Pancreas (tissue), 10 donors: Measurements from ENCODE around the gene ASXL3. TPM values are rescaled to one million over a fixed set of nuclear protein-coding genes. Genes with fewer than 3 reads are reported as not detected.

Experiments used
- ATAC-seq, 4 donors: fragments of 200-7000 bp; cut with Tn5 transposase; one replicate each; pipeline versions ENCODE4 v1.8.0 to v1.9.1; 2020; ENCODE audit warnings: mild to moderate bottlenecking in 4 of 4, moderate library complexity in 4 of 4
- DNase-seq, 6 donors: peaks; one replicate each; pipeline ENCODE4 v3.0.0-alpha.2; 2020
- FAIRE-seq: peaks from 2 replicates; lab custom pipeline; 2012; peaks lifted over from hg19 to GRCh38; lab: Jason Lieb, UNC
- H3K27ac ChIP-seq, 4 donors: fragments of 200-600 bp; sonication (generic); 1 replicate in 3 of 4; 2 replicates in 1 of 4; pipeline versions ENCODE4 v1.5.0 to v1.8.0; 2020
- H3K27me3 ChIP-seq, 4 donors: fragments of 200-600 bp; one replicate each; pipeline ENCODE4 v1.8.0; 2021
- H3K36me3 ChIP-seq, 3 donors: fragments of 200-600 bp; sonication (generic) in 1 of 3; one replicate each; pipeline versions ENCODE4 v1.5.0 to v1.8.0; 2020 to 2021
- H3K4me1 ChIP-seq, 3 donors: fragments of 200-600 bp; one replicate each; pipeline ENCODE4 v1.8.0; 2021
- H3K4me3 ChIP-seq, 4 donors: fragments of 200-600 bp; sonication (generic) in 2 of 4; one replicate each; pipeline versions ENCODE4 v1.5.0 to v1.8.0; 2020 to 2021
- H3K9me3 ChIP-seq, 4 donors: fragments of 200-600 bp; one replicate each; pipeline ENCODE4 v1.8.0; 2021
- WGBS, 2 donors: extraction: QIAGEN DNeasy Blood & Tissue Kit; methylation state at CpG; one replicate each; pipeline ENCODE4 v1.1.7; 2013; 5-methylcytosine and 5-hydroxymethylcytosine counted together
- intact Hi-C, 3 donors: fragments of 100-400 bp; cut with DNase I; formaldehyde crosslinking; loops; one replicate each; pipeline versions ENCODE4 v1.11.1 to v1.14.2; 2022
- polyA plus RNA-seq, 2 donors: library from polyadenylated mRNA; stranded (reverse); fragments of 200-250 nt; gene quantifications; one replicate each; pipeline ENCODE4 v1.2.3, GENCODE V29; 2013
- total RNA-seq, 6 donors: library from RNA; stranded (reverse); fragmentation: NEBNext Ultra II Directional in 4 of 6; extraction: Animal tissue kit (Norgen Biotek cat#: 25700) in 4 of 6; gene quantifications; one replicate each; pipeline versions ENCODE4 v1.2.1 to v1.2.4, GENCODE V29; 2021 to 2023
- TF ChIP-seq, protein P1 (sequence below), 4 donors: fragments of 200-600 bp; sonication (generic) in 3 of 4; IDR thresholded peaks; one replicate each; pipeline versions ENCODE4 v1.5.0 to v1.8.0; 2021; ENCODE audit warnings: antibody characterized with exemption in 4 of 4
- donor health status: healthy with polysubstance abuse.
- donor health status: DM: no; HTN: no; CAD: no; lungs with moderate emphysema.
- donor health status: DM: no; HTN: no; CAD: no.
- donor health status: control.
- donor health status: control.
- donor health status: Bipolar disorder and iron deficiency.
- donor health status: DM: yes; HTN: yes; CAD: no.
- donor health status: DM: no; HTN: no; CAD: no.
- donor health status: DM: no; HTN: no; CAD: no.
- donor health status: DM: yes; HTN: yes; CAD: no.

ASXL3 gene
- total and polyA plus RNA-seq, 8 donors: 0.49 to 2.5 (median 1.6) TPM

GRCh38 chr18:33596178-33596854, 18.3 kb downstream of the ASXL3 start:
- FAIRE-seq (no peak), ATAC-seq (peak in 1 of 4 donors; percentile 30)
- 59 to 71% methylated on average over 1 of the region's 1 CpG for WGBS, 2 donors

GRCh38 chr18:33600846-33601245, 22.8 kb downstream of the ASXL3 start:
- H3K4me1 ChIP-seq: no peaks in the 10 kb centered on the region
- H3K4me3 ChIP-seq: no peak overlapping the region
- TF ChIP-seq, protein P1, sequence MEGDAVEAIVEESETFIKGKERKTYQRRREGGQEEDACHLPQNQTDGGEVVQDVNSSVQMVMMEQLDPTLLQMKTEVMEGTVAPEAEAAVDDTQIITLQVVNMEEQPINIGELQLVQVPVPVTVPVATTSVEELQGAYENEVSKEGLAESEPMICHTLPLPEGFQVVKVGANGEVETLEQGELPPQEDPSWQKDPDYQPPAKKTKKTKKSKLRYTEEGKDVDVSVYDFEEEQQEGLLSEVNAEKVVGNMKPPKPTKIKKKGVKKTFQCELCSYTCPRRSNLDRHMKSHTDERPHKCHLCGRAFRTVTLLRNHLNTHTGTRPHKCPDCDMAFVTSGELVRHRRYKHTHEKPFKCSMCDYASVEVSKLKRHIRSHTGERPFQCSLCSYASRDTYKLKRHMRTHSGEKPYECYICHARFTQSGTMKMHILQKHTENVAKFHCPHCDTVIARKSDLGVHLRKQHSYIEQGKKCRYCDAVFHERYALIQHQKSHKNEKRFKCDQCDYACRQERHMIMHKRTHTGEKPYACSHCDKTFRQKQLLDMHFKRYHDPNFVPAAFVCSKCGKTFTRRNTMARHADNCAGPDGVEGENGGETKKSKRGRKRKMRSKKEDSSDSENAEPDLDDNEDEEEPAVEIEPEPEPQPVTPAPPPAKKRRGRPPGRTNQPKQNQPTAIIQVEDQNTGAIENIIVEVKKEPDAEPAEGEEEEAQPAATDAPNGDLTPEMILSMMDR (IDR thresholded peaks at IDR 0.05): no peak
- ATAC-seq: no peak
- no peaks in the 10 kb centered on the region for H3K36me3 ChIP-seq
- no peaks in the 10 kb centered on the region for H3K9me3 ChIP-seq
- 78 to 84% methylated on average over 3 of the region's 3 CpGs for WGBS, 2 donors
- no peaks in the 10 kb centered on the region for H3K27me3 ChIP-seq
- no peak for DNase-seq
- intact Hi-C loops: no loop called here
- no peak for FAIRE-seq
- H3K27ac ChIP-seq: no peak overlapping the region

More at GRCh38 chr18:33596178-33596854, 18.3 kb downstream of the ASXL3 start:
- TF ChIP-seq, protein P1 (IDR thresholded peaks at IDR 0.05): no peak
- H3K9me3 ChIP-seq: no peaks in the 10 kb centered on the region
- DNase-seq: no peak
- intact Hi-C loops: no loop called here
- H3K27ac ChIP-seq: no peak overlapping the region
- no peaks in the 10 kb centered on the region for H3K4me1 ChIP-seq
- H3K27me3 ChIP-seq: no peaks in the 10 kb centered on the region
- H3K36me3 ChIP-seq: no peaks in the 10 kb centered on the region
- no peak overlapping the region for H3K4me3 ChIP-seq

- no peak for DNase-seq
- Histone ChIP-seq H3K27me3 (no peaks in the 10 kb centered on the region), H3K4me3 (no peak overlapping the region), H3K36me3 (no peaks in the 10 kb centered on the region), H3K27ac (no peak overlapping the region), H3K4me1 (no peaks in the 10 kb centered on the region), H3K9me3 (no peaks in the 10 kb centered on the region)
- 23% methylated on average over 2 of the region's 2 CpGs for WGBS, 2 donors
- TF ChIP-seq, protein P1 (IDR thresholded peaks at IDR 0.05): no peak
- FAIRE-seq: no peak
- no peak for ATAC-seq
- intact Hi-C loops: no loop called here
Observed at GRCh38 chr18:33603454-33603853, 25.4 kb downstream of the ASXL3 start.

DNA sequence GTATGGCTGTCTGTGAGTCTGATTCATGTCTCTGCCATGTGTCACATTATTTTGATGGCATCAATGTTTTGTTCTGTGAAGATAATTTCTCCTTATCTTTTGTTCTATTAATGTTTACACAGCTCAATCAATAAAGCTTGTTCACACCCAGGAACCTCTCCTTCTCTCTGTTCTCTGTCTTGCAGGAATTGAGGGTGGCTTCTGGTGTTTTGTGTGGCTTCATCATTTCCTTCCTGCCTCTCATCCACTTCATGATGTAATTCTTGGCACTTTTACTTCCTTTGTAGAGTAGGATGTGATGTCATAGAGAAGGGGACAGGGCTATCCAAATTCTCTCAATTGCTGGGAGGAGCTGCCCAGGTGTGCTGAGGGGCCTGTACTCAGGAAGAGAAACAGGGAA, 27.2 kb downstream of the ASXL3 start:
- Histone ChIP-seq H3K9me3 (no peaks in the 10 kb centered on the region), H3K27me3 (no peaks in the 10 kb centered on the region), H3K36me3 (no peaks in the 10 kb centered on the region), H3K4me1 (no peaks in the 10 kb centered on the region), H3K4me3 (no peak overlapping the region), H3K27ac (no peak overlapping the region)
- TF ChIP-seq, protein P1 (IDR thresholded peaks at IDR 0.05): no peak
- no peak for DNase-seq
- intact Hi-C loops: no loop called here
- FAIRE-seq: no peak
- ATAC-seq: no peak

- H3K4me3 ChIP-seq: no peak overlapping the region
- no peaks in the 10 kb centered on the region for H3K9me3 ChIP-seq
- ATAC-seq (no peak), FAIRE-seq (no peak), DNase-seq (no peak)
- TF ChIP-seq, protein P1 (IDR thresholded peaks at IDR 0.05): no peak
- intact Hi-C loops: no loop called here
- H3K4me1 ChIP-seq: no peaks in the 10 kb centered on the region
- no peaks in the 10 kb centered on the region for H3K36me3 ChIP-seq
- H3K27me3 ChIP-seq: no peaks in the 10 kb centered on the region
- no peak overlapping the region for H3K27ac ChIP-seq
Observed at GRCh38 chr18:33606621-33607020, 28.6 kb downstream of the ASXL3 start.
